HG03520 (cell line): ENCODE results near the gene KCNG2.

Experiments used
- ATAC-seq: cut with Tn5 transposase; IDR thresholded peaks from one replicate; pipeline ENCODE4 v1.9.1; 2021; ENCODE audit warnings: mild to moderate bottlenecking, moderate library complexity; ENCODE audit not compliant: unreplicated experiment

KCNG2 gene

GRCh38 chr18:79816981-79817606 is 19.4 kb downstream of the KCNG2 start:
- ATAC-seq = no peak

- no peak for ATAC-seq
Measured at GRCh38 chr18:79817607-79817998, 19.9 kb downstream of the KCNG2 start.

- no peak for ATAC-seq
Measured at GRCh38 chr18:79818036-79818435, 20.3 kb downstream of the KCNG2 start.

GRCh38 chr18:79818631-79819030 is 20.9 kb downstream of the KCNG2 start:
- no peak for ATAC-seq

GRCh38 chr18:79819064-79819967 is 21.6 kb downstream of the KCNG2 start:
- no peak for ATAC-seq

GRCh38 chr18:79819968-79820351 is 22.2 kb downstream of the KCNG2 start:
- ATAC-seq = peak; percentile 96

- no peak for ATAC-seq
Measured at GRCh38 chr18:79823120-79823519, 25.4 kb downstream of the KCNG2 start.

GRCh38 chr18:79825913-79826312 is 28.2 kb downstream of the KCNG2 start:
- ATAC-seq = no peak

- ATAC-seq = no peak
Measured at GRCh38 chr18:79826966-79827365, 29.2 kb downstream of the KCNG2 start.

GRCh38 chr18:79828258-79828657 is 30.5 kb downstream of the KCNG2 start:
- ATAC-seq = no peak

GRCh38 chr18:79829136-79829854 is 31.6 kb downstream of the KCNG2 start:
- no peak for ATAC-seq

GRCh38 chr18:79832169-79832568 is 34.4 kb downstream of the KCNG2 start:
- ATAC-seq = no peak

- ATAC-seq = no peak
Measured at GRCh38 chr18:79834834-79835233, 37.1 kb downstream of the KCNG2 start.

- ATAC-seq = no peak
Measured at GRCh38 chr18:79841936-79842335, 44.2 kb downstream of the KCNG2 start.

- ATAC-seq = no peak
Measured at GRCh38 chr18:79844999-79845563, 47.3 kb downstream of the KCNG2 start.

GRCh38 chr18:79846936-79847557 is 49.3 kb downstream of the KCNG2 start:
- ATAC-seq = no peak

- ATAC-seq = no peak
Measured at GRCh38 chr18:79847606-79848293, 50.0 kb downstream of the KCNG2 start.

- ATAC-seq = no peak
Measured at GRCh38 chr18:79848294-79848578, 50.5 kb downstream of the KCNG2 start.

GRCh38 chr18:79848579-79849327 is 51.0 kb downstream of the KCNG2 start:
- no peak for ATAC-seq
